ENCODE measurements around the gene PRDX3. TPM values are rescaled to one million over a fixed set of nuclear protein-coding genes. Genes with fewer than 3 reads are reported as not detected.

Gene PRDX3
- polyA plus RNA-seq, 1 donor (not counting 4 experiments of a cell fraction or from before 2014, with no cell fraction given) = 304 TPM

DNA sequence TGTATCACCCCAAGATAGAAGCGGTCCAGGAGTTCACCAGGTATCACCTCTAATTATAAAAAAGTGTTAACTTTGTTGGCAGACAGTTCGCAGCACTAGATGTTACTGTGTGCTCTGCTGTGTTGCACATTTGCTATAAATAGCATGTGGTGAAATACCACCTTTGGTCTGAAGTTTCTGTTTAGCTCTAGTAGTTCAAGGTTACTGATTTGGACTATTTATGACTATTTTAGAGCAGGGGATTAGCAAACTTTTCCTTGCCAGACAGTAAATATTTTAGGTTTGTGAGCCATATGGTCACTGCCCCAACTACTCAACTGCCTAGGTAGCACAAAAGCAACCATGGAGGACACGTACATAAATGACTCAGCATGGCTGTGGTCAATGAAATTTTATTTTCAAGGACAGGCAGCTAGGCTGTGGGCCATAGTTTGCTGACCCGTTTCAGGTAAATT, 58.2 kb downstream of the PRDX3 start:
- Histone ChIP-seq H3K9ac (ENCODE audit: control insufficient read depth, extremely low read depth, insufficient read depth, low read length) (no peak overlapping the region), H3K4me2 (ENCODE audit: control insufficient read depth, extremely low read depth, insufficient read depth, low read depth, low read length) (no peak overlapping the region), H3K27ac (ENCODE audit: control insufficient read depth, insufficient read depth, low read length) (no peak overlapping the region), H3K4me1 (ENCODE audit: control insufficient read depth, extremely low read depth, insufficient read depth, low read length) (no peaks in the 10 kb centered on the region), H3K79me2 (ENCODE audit: control insufficient read depth, insufficient read depth, low read length) (no peaks in the 10 kb centered on the region), H3K9me1 (ENCODE audit: control insufficient read depth, extremely low read depth, insufficient read depth, low read length) (no peaks in the 10 kb centered on the region), H3K4me3 (ENCODE audit: control insufficient read depth in 2 of 3, extremely low read depth in 1 of 3, insufficient read depth in 2 of 3, low read depth in 1 of 3, low read length in 3 of 3) (no peak overlapping the region), H3K36me3 (ENCODE audit: control insufficient read depth in 2 of 2, extremely low read depth in 1 of 2, insufficient read depth in 2 of 2, low read length in 2 of 2) (peaks cover 11 to 12% of the 10 kb centered on the region in 2 experiments), H2AFZ (ENCODE audit: control insufficient read depth, low read length) (no peak overlapping the region), H3K9me3 (ENCODE audit: control insufficient read depth, low read depth, low read length) (no peaks in the 10 kb centered on the region), H3K27me3 (ENCODE audit: control insufficient read depth, extremely low read depth, insufficient read depth, low read length) (no peaks in the 10 kb centered on the region), H4K20me1 (ENCODE audit: control insufficient read depth, extremely low read depth, insufficient read depth, low read length) (no peaks in the 10 kb centered on the region)
- dilution Hi-C loops (cut with MboI; ENCODE audit: extremely low pct_ligation_motif_present, low sequenced_read_pairs) = no loop called here
- no peak for TF ChIP-seq EZH2 (IDR thresholded peaks at IDR 0.05; ENCODE audit: low read length)
- TF ChIP-seq, protein P1, sequence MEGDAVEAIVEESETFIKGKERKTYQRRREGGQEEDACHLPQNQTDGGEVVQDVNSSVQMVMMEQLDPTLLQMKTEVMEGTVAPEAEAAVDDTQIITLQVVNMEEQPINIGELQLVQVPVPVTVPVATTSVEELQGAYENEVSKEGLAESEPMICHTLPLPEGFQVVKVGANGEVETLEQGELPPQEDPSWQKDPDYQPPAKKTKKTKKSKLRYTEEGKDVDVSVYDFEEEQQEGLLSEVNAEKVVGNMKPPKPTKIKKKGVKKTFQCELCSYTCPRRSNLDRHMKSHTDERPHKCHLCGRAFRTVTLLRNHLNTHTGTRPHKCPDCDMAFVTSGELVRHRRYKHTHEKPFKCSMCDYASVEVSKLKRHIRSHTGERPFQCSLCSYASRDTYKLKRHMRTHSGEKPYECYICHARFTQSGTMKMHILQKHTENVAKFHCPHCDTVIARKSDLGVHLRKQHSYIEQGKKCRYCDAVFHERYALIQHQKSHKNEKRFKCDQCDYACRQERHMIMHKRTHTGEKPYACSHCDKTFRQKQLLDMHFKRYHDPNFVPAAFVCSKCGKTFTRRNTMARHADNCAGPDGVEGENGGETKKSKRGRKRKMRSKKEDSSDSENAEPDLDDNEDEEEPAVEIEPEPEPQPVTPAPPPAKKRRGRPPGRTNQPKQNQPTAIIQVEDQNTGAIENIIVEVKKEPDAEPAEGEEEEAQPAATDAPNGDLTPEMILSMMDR (optimal IDR thresholded peaks at IDR 0.05 in 1 of 3, IDR thresholded peaks at IDR 0.05 in 1 of 3, conservative IDR thresholded peaks at IDR 0.05 in 1 of 3; ENCODE audit: extremely low read depth in 1 of 3, insufficient read depth in 2 of 3, low read length in 3 of 3) = no peak
- no peak for FAIRE-seq
- DNase-seq (ENCODE audit: low read depth, low spot score) = no peak

DNA sequence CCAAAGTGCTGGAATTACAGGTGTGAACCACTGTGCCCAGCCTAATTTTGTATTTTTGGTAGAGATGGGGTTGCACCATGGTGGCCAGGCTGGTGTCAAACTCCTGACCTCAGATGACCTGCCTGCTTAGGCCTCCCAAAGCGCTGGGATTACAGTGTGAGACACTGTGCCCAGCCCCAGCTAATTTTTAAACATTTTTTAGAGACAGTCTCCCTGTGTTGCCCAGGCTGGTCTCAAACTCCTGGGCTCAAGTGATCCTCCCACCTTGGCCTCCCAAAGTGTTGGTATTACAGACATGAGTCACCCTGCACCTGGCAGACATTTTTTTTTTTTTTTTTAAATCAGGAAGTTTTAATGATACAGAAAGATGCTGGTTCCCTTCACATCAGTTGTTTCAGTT, 59.2 kb downstream of the PRDX3 start:
- TF ChIP-seq, protein P1 (optimal IDR thresholded peaks at IDR 0.05 in 1 of 3, IDR thresholded peaks at IDR 0.05 in 1 of 3, conservative IDR thresholded peaks at IDR 0.05 in 1 of 3; ENCODE audit: extremely low read depth in 1 of 3, insufficient read depth in 2 of 3, low read length in 3 of 3) = no peak
- TF ChIP-seq EZH2 (IDR thresholded peaks at IDR 0.05; ENCODE audit: low read length) = no peak
- Histone ChIP-seq H3K9me1 (ENCODE audit: control insufficient read depth, extremely low read depth, insufficient read depth, low read length) (no peaks in the 10 kb centered on the region), H3K9ac (ENCODE audit: control insufficient read depth, extremely low read depth, insufficient read depth, low read length) (no peak overlapping the region), H3K4me1 (ENCODE audit: control insufficient read depth, extremely low read depth, insufficient read depth, low read length) (no peaks in the 10 kb centered on the region), H3K4me3 (ENCODE audit: control insufficient read depth in 2 of 3, extremely low read depth in 1 of 3, insufficient read depth in 2 of 3, low read depth in 1 of 3, low read length in 3 of 3) (no peak overlapping the region), H2AFZ (ENCODE audit: control insufficient read depth, low read length) (no peak overlapping the region), H3K27me3 (ENCODE audit: control insufficient read depth, extremely low read depth, insufficient read depth, low read length) (no peaks in the 10 kb centered on the region), H3K27ac (ENCODE audit: control insufficient read depth, insufficient read depth, low read length) (no peak overlapping the region), H3K4me2 (ENCODE audit: control insufficient read depth, extremely low read depth, insufficient read depth, low read depth, low read length) (no peak overlapping the region), H4K20me1 (ENCODE audit: control insufficient read depth, extremely low read depth, insufficient read depth, low read length) (no peaks in the 10 kb centered on the region), H3K9me3 (ENCODE audit: control insufficient read depth, low read depth, low read length) (no peaks in the 10 kb centered on the region), H3K36me3 (ENCODE audit: control insufficient read depth in 2 of 2, extremely low read depth in 1 of 2, insufficient read depth in 2 of 2, low read length in 2 of 2) (peaks cover 12 to 15% of the 10 kb centered on the region in 2 experiments), H3K79me2 (ENCODE audit: control insufficient read depth, insufficient read depth, low read length) (no peaks in the 10 kb centered on the region)
- dilution Hi-C loops (cut with MboI; ENCODE audit: extremely low pct_ligation_motif_present, low sequenced_read_pairs) = no loop called here
- DNase-seq (ENCODE audit: low read depth, low spot score) = no peak
- FAIRE-seq = no peak
